Stimulated activated CD8-positive, alpha-beta memory T cell treated with anti-CD3 and anti-CD28 coated beads, Interleukin-2, amount 100 ng/mL, for 48 hours (primary cell): ENCODE measurements around the gene KIF1B.

Experiments
- DNase-seq, 2 donors: peaks; one replicate each; pipeline ENCODE4 v3.0.0-alpha.2; 2020; ENCODE audit warnings: low read depth in 2 of 2

The KIF1B gene

GRCh38 chr1:10283318-10283984 lies 73.1 kb downstream of the KIF1B start:
- DNase-seq, result peak in 1 of 2 donors; percentile 23

- no peak for DNase-seq
These were observed 75.9 kb downstream of the KIF1B start for GRCh38 chr1:10286244-10286643.

- no peak for DNase-seq
These were observed 76.8 kb downstream of the KIF1B start for GRCh38 chr1:10287023-10287645.

DNA sequence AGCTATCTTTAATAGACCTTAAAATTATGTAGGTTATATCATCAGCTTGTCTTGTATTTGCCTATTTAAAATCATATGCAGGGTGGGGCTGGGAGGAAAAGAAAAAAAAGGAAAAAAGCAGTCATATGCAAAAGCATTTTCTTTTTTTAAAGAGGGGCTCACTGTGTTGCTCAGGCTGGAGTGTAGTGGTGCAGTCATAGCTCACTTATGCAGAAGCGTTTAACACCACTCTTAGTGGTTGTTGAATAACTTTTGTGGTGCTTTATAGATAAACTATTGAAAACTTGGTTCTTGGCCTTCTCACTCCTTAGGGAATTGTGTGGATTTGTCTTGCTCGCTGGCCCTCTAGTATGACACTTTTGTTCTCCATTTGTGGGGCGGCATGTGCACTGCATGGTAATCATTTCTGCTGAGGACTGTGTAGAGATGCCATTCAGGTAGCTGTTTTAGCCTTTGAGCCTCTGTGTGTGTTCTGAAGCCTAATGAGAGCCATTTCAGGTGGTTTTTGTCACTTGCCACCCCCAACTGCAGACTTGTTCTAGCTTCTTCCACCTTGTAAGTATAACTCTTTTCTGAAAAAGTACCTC lies 77.8 kb downstream of the KIF1B start:
- DNase-seq, result no peak

DNA sequence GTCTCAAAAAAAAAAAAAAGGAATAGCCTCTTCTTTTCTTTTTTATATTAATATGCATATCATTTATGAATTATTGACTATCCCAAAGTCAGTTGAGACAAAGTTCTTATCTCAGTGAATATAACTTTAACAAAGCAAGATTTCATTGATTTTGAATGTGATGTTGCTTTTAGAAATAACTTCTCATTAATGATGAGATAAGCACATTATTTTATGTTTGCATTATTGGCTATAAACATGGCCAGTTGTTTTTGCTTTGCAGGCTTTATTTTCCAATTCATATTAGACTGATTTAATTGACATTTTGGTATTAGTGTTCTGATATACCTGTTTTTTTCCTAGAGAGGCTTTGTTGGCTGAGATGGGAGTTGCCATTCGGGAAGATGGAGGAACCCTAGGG lies 81.3 kb downstream of the KIF1B start:
- no peak for DNase-seq

DNA sequence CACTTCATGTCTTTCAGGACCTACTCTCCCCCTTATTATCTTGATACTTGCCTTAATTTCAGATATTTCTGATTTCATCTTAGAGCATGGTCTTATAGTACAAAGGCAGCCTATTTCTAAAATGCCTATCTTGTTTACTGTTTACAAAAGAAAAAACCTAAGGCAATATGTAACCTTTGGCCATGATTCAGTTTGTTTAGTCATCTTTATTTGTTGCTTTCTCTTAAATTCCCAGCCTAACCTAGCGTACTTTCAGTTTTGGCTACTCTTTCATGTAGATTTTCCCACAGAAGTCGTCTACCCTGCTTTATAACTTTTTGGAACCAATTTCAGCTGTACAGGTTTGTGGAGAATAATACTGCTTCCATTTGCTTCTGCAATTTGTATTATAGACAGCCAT lies 81.8 kb downstream of the KIF1B start:
- DNase-seq, result no peak

DNA sequence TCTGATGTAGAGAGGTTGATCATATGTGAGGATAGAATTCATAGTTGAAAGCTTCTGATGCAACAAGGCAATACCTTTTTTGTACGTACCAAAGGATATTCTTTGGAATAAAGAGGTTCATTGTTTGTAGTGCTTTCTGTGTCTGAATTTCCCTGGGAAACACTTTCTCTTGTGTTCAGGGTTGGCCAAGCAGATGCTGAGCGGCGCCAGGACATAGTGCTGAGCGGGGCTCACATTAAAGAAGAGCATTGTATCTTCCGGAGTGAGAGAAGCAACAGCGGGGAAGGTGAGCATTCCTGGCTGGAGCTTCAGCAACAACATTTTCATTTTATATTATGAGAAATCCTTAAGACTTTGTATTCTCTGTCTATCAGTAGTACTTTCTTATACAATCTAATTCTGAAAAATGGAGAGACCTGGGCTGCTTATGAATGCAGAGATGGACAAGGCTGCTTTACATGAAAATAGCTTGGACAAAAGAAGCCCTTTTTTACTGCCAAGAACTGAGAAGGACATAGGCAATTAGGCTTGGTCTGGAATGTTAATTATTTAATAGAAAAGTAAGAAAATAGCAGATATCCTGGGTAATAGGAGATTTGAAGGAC lies 85.2 kb downstream of the KIF1B start:
- DNase-seq, result no peak

GRCh38 chr1:10299151-10299550 lies 88.8 kb downstream of the KIF1B start:
- no peak for DNase-seq

GRCh38 chr1:10302416-10302815 lies 92.0 kb downstream of the KIF1B start:
- no peak for DNase-seq

DNA sequence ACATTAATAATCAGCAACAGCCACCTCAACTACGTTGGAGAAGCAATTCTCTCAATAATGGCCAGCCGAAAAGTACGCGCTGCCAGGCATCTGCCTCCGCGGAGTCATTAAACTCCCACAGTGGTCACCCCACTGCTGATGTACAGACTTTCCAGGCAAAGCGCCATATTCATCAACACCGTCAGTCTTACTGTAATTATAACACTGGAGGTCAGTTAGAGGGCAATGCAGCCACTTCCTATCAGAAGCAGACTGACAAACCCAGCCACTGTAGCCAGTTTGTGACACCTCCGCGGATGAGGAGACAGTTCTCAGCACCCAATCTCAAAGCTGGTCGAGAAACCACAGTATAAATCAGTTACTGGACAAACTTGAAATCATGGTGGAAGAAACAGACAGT lies 93.9 kb downstream of the KIF1B start:
- no peak for DNase-seq

GRCh38 chr1:10306435-10306834 lies 96.1 kb downstream of the KIF1B start:
- DNase-seq, result no peak

- no peak for DNase-seq
These were observed 97.6 kb downstream of the KIF1B start for GRCh38 chr1:10308001-10308400.

GRCh38 chr1:10309243-10310011 lies 99.1 kb downstream of the KIF1B start:
- no peak for DNase-seq

- no peak for DNase-seq
These were observed 106.4 kb downstream of the KIF1B start for GRCh38 chr1:10316752-10317151.

- DNase-seq, result no peak
These were observed 109.4 kb downstream of the KIF1B start for GRCh38 chr1:10319750-10320149.

- DNase-seq, result no peak
These were observed 110.0 kb downstream of the KIF1B start for GRCh38 chr1:10320336-10320735.

GRCh38 chr1:10322821-10323220 lies 112.5 kb downstream of the KIF1B start:
- no peak for DNase-seq

- peak in 1 of 2 donors; percentile 5 for DNase-seq
These were observed 114.3 kb downstream of the KIF1B start for GRCh38 chr1:10324627-10325026.

DNA sequence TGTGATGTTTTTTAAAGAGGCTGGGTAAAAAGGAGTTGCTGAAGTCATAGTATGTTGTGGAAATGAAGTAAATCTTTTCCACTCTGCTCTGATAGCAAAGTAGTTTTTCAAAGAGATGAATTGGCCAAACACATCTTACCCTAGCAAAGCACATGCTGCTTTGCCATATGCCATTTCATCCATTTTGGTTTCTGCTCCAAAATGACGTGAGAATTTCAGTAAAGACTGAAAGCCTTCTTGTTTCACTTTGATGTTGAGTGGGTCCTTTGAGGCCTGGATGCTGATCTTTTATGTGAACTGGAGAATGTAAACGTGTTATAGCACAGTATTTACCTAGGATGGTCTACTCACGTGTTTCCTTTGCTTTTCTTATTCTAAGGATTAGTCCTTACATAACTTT lies 115.2 kb downstream of the KIF1B start:
- no peak for DNase-seq

DNA sequence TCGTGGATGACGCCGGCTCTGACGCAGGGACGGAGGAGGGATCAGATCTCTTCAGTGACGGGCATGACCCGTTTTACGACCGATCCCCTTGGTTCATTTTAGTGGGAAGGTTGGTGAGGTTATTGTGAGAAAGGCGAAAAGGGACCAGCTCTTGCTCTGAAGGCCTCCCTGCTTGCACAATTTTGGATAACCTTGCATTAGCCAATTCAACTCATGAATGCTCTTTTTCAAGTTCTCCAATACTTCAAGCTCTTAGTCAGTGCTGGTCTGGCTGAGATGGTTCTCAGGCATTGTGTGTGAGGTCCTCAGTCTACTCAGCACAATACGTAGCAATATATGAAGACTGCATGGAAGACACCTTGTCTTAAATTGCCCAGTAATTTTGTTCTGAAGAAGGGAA lies 115.9 kb downstream of the KIF1B start:
- no peak for DNase-seq

DNA sequence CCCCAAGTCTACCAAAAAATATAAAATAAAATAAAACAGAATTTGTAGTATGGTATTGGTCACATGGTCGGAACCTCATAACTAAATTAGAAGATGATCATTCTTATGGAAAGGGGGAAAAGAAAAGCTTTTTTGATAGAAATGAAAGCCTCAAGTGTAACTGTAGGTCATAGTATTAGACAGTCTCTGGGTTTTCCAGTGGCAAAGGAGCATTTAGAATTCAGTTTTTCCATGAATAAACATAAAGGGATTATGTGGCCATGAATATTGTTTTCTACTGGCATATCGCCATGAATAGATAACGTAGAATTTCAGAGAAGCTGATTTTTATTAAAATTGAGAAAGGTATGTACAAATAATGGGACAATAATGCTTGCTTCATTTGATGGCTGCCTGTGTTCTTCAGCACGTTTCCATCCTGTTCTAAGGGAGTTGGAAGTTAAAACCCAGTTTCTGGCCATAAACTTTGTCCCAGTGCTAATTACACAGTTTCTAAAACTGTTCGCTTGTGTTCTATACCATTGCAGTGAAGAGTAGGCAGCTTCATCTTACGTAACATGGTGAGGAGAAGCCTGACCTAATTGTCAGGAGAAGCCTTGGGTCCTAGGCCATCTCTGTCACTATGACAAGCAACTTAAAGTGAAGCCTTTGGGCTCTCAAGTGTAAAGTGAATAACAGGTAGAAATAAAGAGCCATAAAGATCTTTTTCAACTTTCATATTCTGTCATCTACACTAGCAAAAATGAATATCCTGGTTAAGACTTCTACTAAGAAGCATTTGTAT lies 118.0 kb downstream of the KIF1B start:
- no peak for DNase-seq
